IMR-90 (cell line): ENCODE measurements around the gene OR2A25. TPM values are rescaled to one million over a fixed set of nuclear protein-coding genes. Genes with fewer than 3 reads are reported as not detected.

Experiments used
- ATAC-seq: fragments of 200-7000 bp; cut with Tn5 transposase; 2 replicates; pipeline ENCODE4 v1.9.1; 2020; ENCODE audit warnings: low read depth, mild to moderate bottlenecking, moderate library complexity
- BruUV-seq: library from RNA; stranded (reverse); fragments of 400-500 nt; replicated peaks from 2 replicates; lab custom pipeline; 2021; lab: Mats Ljungman, UMichigan
- CTCF ChIA-PET: fragments of 300-600 bp; formaldehyde crosslinking; extraction: SDS; loops from one replicate; lab custom pipeline; 2021; ENCODE audit warnings: antibody characterized with exemption; lab: Yijun Ruan, JAX
- POLR2A ChIA-PET: fragments of 300-600 bp; sonication (Branson Sonifier 250); formaldehyde crosslinking; loops from one replicate; lab custom pipeline; 2022; ENCODE audit warnings: antibody characterized with exemption; ENCODE audit not compliant: unreplicated experiment; lab: Charles Lee
- DNase-seq: peaks from one replicate; pipeline ENCODE4 v3.0.0; 2013
- H2AFZ ChIP-seq: replicated peaks from 2 replicates; pipeline ENCODE3; 2013; ENCODE audit warnings: low read length, mild to moderate bottlenecking; ENCODE audit not compliant: poor library complexity
- H2AK5ac ChIP-seq: 2 replicates; pipeline ENCODE4 v1.6.1; 2013; ENCODE audit warnings: low read depth, low read length, inconsistent platforms
- H2AK9ac ChIP-seq: replicated peaks from 2 replicates; pipeline ENCODE3; 2013; ENCODE audit warnings: mild to moderate bottlenecking, low read depth, low read length, moderate library complexity; ENCODE audit not compliant: poor library complexity
- H2BK120ac ChIP-seq: 2 replicates; pipeline ENCODE4 v1.6.1; 2013; ENCODE audit warnings: low read depth, low read length, inconsistent platforms
- H2BK15ac ChIP-seq: 3 replicates; pipeline ENCODE4 v1.6.1; 2013; ENCODE audit warnings: low read depth, low read length, inconsistent platforms
- H2BK20ac ChIP-seq: 2 replicates; pipeline ENCODE4 v1.6.1; 2013; ENCODE audit warnings: low read depth, mild to moderate bottlenecking, inconsistent platforms, low read length, moderate library complexity
- H2BK5ac ChIP-seq: 2 replicates; pipeline ENCODE4 v1.6.1; 2013; ENCODE audit warnings: mild to moderate bottlenecking, low read depth, low read length, inconsistent platforms; ENCODE audit not compliant: poor library complexity, severe bottlenecking
- H3K14ac ChIP-seq: replicated peaks from 2 replicates; pipeline ENCODE4 v1.6.1; 2013; ENCODE audit warnings: low read depth, low read length, inconsistent platforms
- H3K18ac ChIP-seq: 2 replicates; pipeline ENCODE4 v1.6.1; 2013; ENCODE audit warnings: low read depth, low read length, control low read depth
- H3K23ac ChIP-seq: 2 replicates; pipeline ENCODE4 v1.6.1; 2013; ENCODE audit warnings: low read depth, low read length, inconsistent platforms
- H3K27ac ChIP-seq: 2 replicates; pipeline ENCODE4 v1.5.1; 2013; ENCODE audit warnings: mild to moderate bottlenecking, control low read depth, low read length; ENCODE audit not compliant: insufficient read depth
- H3K27me3 ChIP-seq: 2 replicates; pipeline ENCODE4 v1.6.1; 2013; ENCODE audit warnings: low read length; ENCODE audit not compliant: control insufficient read depth, insufficient read depth
- H3K36me3 ChIP-seq: 2 replicates; pipeline ENCODE4 v1.6.1; 2013; ENCODE audit warnings: low read length, mixed read lengths; ENCODE audit not compliant: control insufficient read depth, insufficient read depth
- H3K4ac ChIP-seq: 2 replicates; pipeline ENCODE4 v1.6.1; 2013; ENCODE audit warnings: low read depth, low read length, inconsistent platforms
- H3K4me1 ChIP-seq: 2 replicates; pipeline ENCODE4 v1.6.1; 2013; ENCODE audit warnings: low read length, mixed read lengths; ENCODE audit not compliant: control insufficient read depth, insufficient read depth
- H3K4me2 ChIP-seq: 2 replicates; pipeline ENCODE4 v1.6.1; 2013; ENCODE audit warnings: low read depth, mild to moderate bottlenecking, control low read depth, low read length, moderate library complexity
- H3K4me3 ChIP-seq: 2 replicates; pipeline ENCODE4 v1.5.1; 2013; ENCODE audit warnings: low read depth, mild to moderate bottlenecking, control low read depth, low read length, moderate library complexity; ENCODE audit not compliant: insufficient read depth
- H3K56ac ChIP-seq: 2 replicates; pipeline ENCODE4 v1.6.1; 2013; ENCODE audit warnings: low read length, inconsistent platforms; ENCODE audit not compliant: insufficient read depth; ENCODE audit errors: extremely low read depth
- H3K79me1 ChIP-seq, 2 experiments: 2 replicates each; pipeline ENCODE4 v1.6.1; 2013; ENCODE audit warnings: low read length in 2 of 2, inconsistent platforms in 1 of 2, low read depth in 1 of 2
- H3K9ac ChIP-seq: 2 replicates; pipeline ENCODE4 v1.6.1; 2013; ENCODE audit warnings: low read depth, low read length, control low read depth
- H3K9me1 ChIP-seq: 2 replicates; pipeline ENCODE4 v1.6.1; 2013; ENCODE audit warnings: low read length, inconsistent platforms; ENCODE audit not compliant: insufficient read depth
- H3K9me3 ChIP-seq: 2 replicates; pipeline ENCODE4 v1.6.1; 2013; ENCODE audit warnings: low read length; ENCODE audit not compliant: control insufficient read depth, insufficient read depth
- H4K20me1 ChIP-seq: 2 replicates; pipeline ENCODE4 v1.6.1; 2013; ENCODE audit warnings: low read length, inconsistent platforms; ENCODE audit not compliant: insufficient read depth
- H4K5ac ChIP-seq: 2 replicates; pipeline ENCODE4 v1.6.1; 2013; ENCODE audit warnings: mild to moderate bottlenecking, low read depth, low read length, control low read depth
- H4K8ac ChIP-seq, 2 experiments: 2 replicates each; pipeline ENCODE4 v1.6.1; 2013; ENCODE audit warnings: low read depth in 2 of 2, low read length in 2 of 2, control low read depth in 1 of 2, inconsistent platforms in 1 of 2
- H4K91ac ChIP-seq: 2 replicates; pipeline ENCODE4 v1.6.1; 2013; ENCODE audit warnings: low read depth, low read length, inconsistent platforms; ENCODE audit not compliant: insufficient read depth
- BHLHE40 ChIP-seq: fragments of 150-350 bp; IDR thresholded peaks from 2 replicates; pipeline ENCODE4 v1.6.1; 2016; ENCODE audit warnings: mild to moderate bottlenecking, low read depth, low read length
- CEBPB ChIP-seq: IDR thresholded peaks from 2 replicates; pipeline ENCODE4 v1.6.1; 2012; ENCODE audit warnings: low read depth, low read length, improper control_type of control experiment
- CHD1 ChIP-seq: IDR thresholded peaks from 2 replicates; pipeline ENCODE4 v1.6.1; 2012; ENCODE audit warnings: low read depth, low read length, improper control_type of control experiment
- CTCF ChIP-seq: conservative IDR thresholded peaks from 2 replicates; pipeline ENCODE4 v1.5.1; 2012; ENCODE audit warnings: mild to moderate bottlenecking, low read depth, low read length, improper control_type of control experiment
- ELK1 ChIP-seq: fragments of 150-350 bp; IDR thresholded peaks from 2 replicates; pipeline ENCODE4 v1.6.1; 2016; ENCODE audit warnings: low read depth, mild to moderate bottlenecking, low read length, moderate library complexity, borderline replicate concordance
- FOS ChIP-seq: fragments of 150-350 bp; IDR thresholded peaks from 2 replicates; pipeline ENCODE4 v1.6.1; 2016; ENCODE audit warnings: low read depth, low read length
- MAFK ChIP-seq: IDR thresholded peaks from 2 replicates; pipeline ENCODE4 v1.6.1; 2012; ENCODE audit warnings: low read depth, low read length, improper control_type of control experiment
- MAZ ChIP-seq: IDR thresholded peaks from 2 replicates; pipeline ENCODE4 v1.6.1; 2012; ENCODE audit warnings: low read depth, mild to moderate bottlenecking, low read length, improper control_type of control experiment, moderate library complexity, borderline replicate concordance
- MXI1 ChIP-seq: IDR thresholded peaks from 2 replicates; pipeline ENCODE4 v1.6.1; 2012; ENCODE audit warnings: low read depth, mild to moderate bottlenecking, low read length, moderate library complexity, borderline replicate concordance
- NFE2L2 ChIP-seq: fragments of 150-350 bp; IDR thresholded peaks from 2 replicates; pipeline ENCODE4 v1.6.1; 2016; ENCODE audit warnings: low read depth, mild to moderate bottlenecking, low read length
- POLR2A ChIP-seq: IDR thresholded peaks from 2 replicates; pipeline ENCODE4 v1.6.1; 2012; ENCODE audit warnings: mild to moderate bottlenecking, low read depth, low read length
- RAD21 ChIP-seq: IDR thresholded peaks from 2 replicates; pipeline ENCODE4 v1.6.1; 2012; ENCODE audit warnings: low read length, improper control_type of control experiment
- RCOR1 ChIP-seq: IDR thresholded peaks from 2 replicates; pipeline ENCODE4 v1.6.1; 2012; ENCODE audit warnings: mild to moderate bottlenecking, low read length, improper control_type of control experiment; ENCODE audit not compliant: insufficient replicate concordance
- RFX5 ChIP-seq: IDR thresholded peaks from 2 replicates; pipeline ENCODE4 v1.8.0; 2012; ENCODE audit warnings: low read depth, mild to moderate bottlenecking, low read length, moderate library complexity
- SMC3 ChIP-seq: fragments of 150-350 bp; IDR thresholded peaks from 2 replicates; pipeline ENCODE4 v1.6.1; 2016; ENCODE audit warnings: low read depth, mild to moderate bottlenecking, antibody characterized with exemption, low read length, moderate library complexity
- USF2 ChIP-seq: fragments of 150-350 bp; IDR thresholded peaks from 2 replicates; pipeline ENCODE4 v1.6.1; 2017; ENCODE audit warnings: mild to moderate bottlenecking, antibody characterized with exemption, low read length, low read depth
- WGBS, 2 experiments: methylation state at CpG; one replicate each; pipeline versions ENCODE4 v1.1.5 to v1.1.7; 2013; ENCODE audit warnings: missing lambda C conversion rate in 2 of 2; ENCODE audit not compliant: insufficient read length in 1 of 2; ENCODE audit errors: extremely low coverage in 2 of 2; 5-methylcytosine and 5-hydroxymethylcytosine counted together
- dilution Hi-C: fragments of 300-500 bp; cut with HindIII; formaldehyde crosslinking; loops from one replicate; pipeline ENCODE4 v1.14.3; 2018; ENCODE audit warnings: low sequenced_read_pairs; ENCODE audit not compliant: unreplicated experiment
- in situ Hi-C: fragments of 300-500 bp; cut with MboI; formaldehyde crosslinking; loops from 3 replicates; pipeline ENCODE4 v1.14.3; 2019; ENCODE audit warnings: low sequenced_read_pairs, inconsistent platforms, mixed read lengths
- intact Hi-C: fragments of 100-400 bp; cut with micrococcal nuclease; formaldehyde crosslinking; loops from 2 replicates; pipeline ENCODE4 v1.10.0; 2022
- polyA plus RNA-seq, 3 experiments: library from polyadenylated mRNA; depleted of rRNA; stranded (reverse); fragments of >200 nt; gene quantifications; 2 replicates each; pipeline ENCODE4 v1.2.3, GENCODE V29; 2012; ENCODE audit warnings: low replicate concordance in 1 of 3
- total RNA-seq: library from RNA; depleted of rRNA; stranded (reverse); fragments of >200 nt; gene quantifications from 2 replicates; pipeline ENCODE4 v1.2.3, GENCODE V29; 2012

OR2A25 gene
- total and polyA plus RNA-seq, 2 of the 4 experiments (the other 2 are of a cell fraction), result not detected

GRCh38 chr7:144036302-144036885 is 33.2 kb upstream of the OR2A25 start:
- H3K56ac ChIP-seq, result no peak overlapping the region
- H3K9ac ChIP-seq, result no peak overlapping the region
- H2BK20ac ChIP-seq, result no peak overlapping the region
- DNase-seq (no peak), ATAC-seq (no peak)
- H2AFZ ChIP-seq, result no peak overlapping the region
- 20% methylated on average over 1 of the region's 1 CpG; no CpG with 5 or more reads in 1 of the 2 experiments for WGBS, 2 experiments
- H2BK15ac ChIP-seq, result no peak overlapping the region
- H3K4me2 ChIP-seq, result no peak overlapping the region
- intact Hi-C loops, result no loop called here
- no peak overlapping the region for H3K4me3 ChIP-seq
- H2AK5ac ChIP-seq, result no peak overlapping the region
- no peak overlapping the region for H3K4ac ChIP-seq
- H4K20me1 ChIP-seq, result no peaks in the 10 kb centered on the region
- no peaks in the 10 kb centered on the region for H3K9me1 ChIP-seq
- H3K4me1 ChIP-seq, result no peaks in the 10 kb centered on the region
- POLR2A ChIA-PET, result no interaction called here
- CTCF ChIA-PET, result interaction anchor here (1.4 kb wide), 1 partner anchor 299 kb away, joined by 3 read pairs; no protein-coding TSS in a partner anchor
- H2AK9ac ChIP-seq, result no peak overlapping the region
- no peak overlapping the region for H2BK120ac ChIP-seq
- no peaks in the 10 kb centered on the region for H3K79me1 ChIP-seq
- H3K23ac ChIP-seq, result no peak overlapping the region
- no peak overlapping the region for H3K18ac ChIP-seq
- no peaks in the 10 kb centered on the region for H3K36me3 ChIP-seq
- H3K14ac ChIP-seq, result no peak overlapping the region
- BruUV-seq, result no TSS peak
- no peaks in the 10 kb centered on the region for H3K27me3 ChIP-seq
- H3K9me3 ChIP-seq, result no peaks in the 10 kb centered on the region
- in situ Hi-C loops, result no loop called here
- H2BK5ac ChIP-seq, result no peak overlapping the region
- dilution Hi-C loops, result no loop called here
- no peak overlapping the region for H4K91ac ChIP-seq
- no peak overlapping the region for H4K8ac ChIP-seq
- TF ChIP-seq BHLHE40 (no peak), SMC3 (no peak), MXI1 (no peak), CHD1 (no peak), RFX5 (no peak), CEBPB (no peak), ELK1 (no peak), POLR2A (no peak), FOS (no peak), USF2 (no peak), RAD21 (no peak), CTCF (no peak), RCOR1 (no peak), NFE2L2 (no peak), MAFK (no peak), MAZ (no peak)
- H4K5ac ChIP-seq, result no peak overlapping the region
- no peak overlapping the region for H3K27ac ChIP-seq
